HG03060 (cell line): ENCODE measurements around the gene DICER1.
"Not testable (repeated sequence)": the region's sequence is repeated elsewhere in the genome, so short reads cannot be mapped to it uniquely, and the experiment has no call there.

Source experiments
- ATAC-seq: cut with Tn5 transposase; IDR thresholded peaks from one replicate; pipeline ENCODE4 v1.9.1; 2021; ENCODE audit warnings: low read depth, moderate number of reproducible peaks; ENCODE audit not compliant: unreplicated experiment

Gene DICER1

GRCh38 chr14:95157327-95158189, at the start of gene DICER1:
TSS of gene DICER1 (minus strand) at chr14:95157529. CDS start at chr14:95133458, 24,071 bp downstream.
- peak; percentile 51 for ATAC-seq

GRCh38 chr14:95206534-95206933, 49.2 kb upstream of the DICER1 start:
- no peak for ATAC-seq

GRCh38 chr14:95204705-95205104, 47.4 kb upstream of the DICER1 start:
- no peak for ATAC-seq

- ATAC-seq = not testable (repeated sequence)
These were observed 44.4 kb upstream of the DICER1 start for GRCh38 chr14:95201745-95202144.

- ATAC-seq = no peak
These were observed 43.1 kb upstream of the DICER1 start for GRCh38 chr14:95200404-95200803.

GRCh38 chr14:95199298-95199983, 42.1 kb upstream of the DICER1 start:
- no peak for ATAC-seq

- ATAC-seq = no peak
These were observed 41.0 kb upstream of the DICER1 start for GRCh38 chr14:95198320-95198719.

GRCh38 chr14:95197551-95197950, 40.2 kb upstream of the DICER1 start:
- no peak for ATAC-seq

- ATAC-seq = no peak
These were observed 39.7 kb upstream of the DICER1 start for GRCh38 chr14:95196826-95197545.

GRCh38 chr14:95196268-95196667, 38.9 kb upstream of the DICER1 start:
- ATAC-seq = no peak

GRCh38 chr14:95195031-95195430, 37.7 kb upstream of the DICER1 start:
- ATAC-seq = no peak

GRCh38 chr14:95193081-95193480, 35.8 kb upstream of the DICER1 start:
- ATAC-seq = no peak

- ATAC-seq = no peak
These were observed 35.0 kb upstream of the DICER1 start for GRCh38 chr14:95192311-95192710.

GRCh38 chr14:95191445-95192199, 34.3 kb upstream of the DICER1 start:
- ATAC-seq = no peak

- ATAC-seq = no peak
These were observed 33.5 kb upstream of the DICER1 start for GRCh38 chr14:95190857-95191256.

- ATAC-seq = no peak
These were observed 33.1 kb upstream of the DICER1 start for GRCh38 chr14:95190346-95190840.

GRCh38 chr14:95189367-95190132, 32.2 kb upstream of the DICER1 start:
- ATAC-seq = no peak

GRCh38 chr14:95188380-95188779, 31.1 kb upstream of the DICER1 start:
- no peak for ATAC-seq

- ATAC-seq = no peak
These were observed 28.6 kb upstream of the DICER1 start for GRCh38 chr14:95185767-95186392.
